Gastrocnemius medialis (tissue), 4 donors: ENCODE measurements around the gene MLLT10.

Experiments used
- CTCF ChIP-seq, 5 experiments: fragments of 450-650 bp in 3 of 5; fragments of 200-600 bp in 2 of 5; sonication (generic) in 2 of 5; IDR thresholded peaks in 4 of 5; conservative IDR thresholded peaks in 1 of 5; 1 replicate in 4 of 5; 2 replicates in 1 of 5; pipeline ENCODE4 v1.5.1; 2016 to 2019; ENCODE audit warnings: antibody characterized with exemption in 5 of 5, mild to moderate bottlenecking in 3 of 5, moderate library complexity in 3 of 5
- POLR2A ChIP-seq, 2 donors: fragments of 450-650 bp; IDR thresholded peaks; one replicate each; pipeline ENCODE4 v1.6.1; 2017; ENCODE audit warnings: antibody characterized with exemption in 2 of 2, mild to moderate bottlenecking in 2 of 2, moderate library complexity in 2 of 2

GRCh38 chr10:21523557-21524008 is 10.4 kb upstream of the MLLT10 start:
- TF ChIP-seq CTCF (IDR thresholded peaks at IDR 0.05 in 4 of 5, conservative IDR thresholded peaks at IDR 0.05 in 1 of 5) (no peak), POLR2A (IDR thresholded peaks at IDR 0.05) (no peak)
